ENCODE measurements around the gene ERCC3. TPM values are rescaled to one million over a fixed set of nuclear protein-coding genes. Genes with fewer than 3 reads are reported as not detected.
"Not testable (repeated sequence)": the region's sequence is repeated elsewhere in the genome, so short reads cannot be mapped to it uniquely, and the experiment has no call there.

The ERCC3 gene
- total RNA-seq, 2 donors from 2014 or later: 56.3 to 66.4 TPM

- no peak overlapping the region for H3K4me3 Mint-ChIP-seq
- H3K27me3 Mint-ChIP-seq (ENCODE audit: low read depth): no peaks in the 10 kb centered on the region
- ATAC-seq (replicated peaks in 1 of 2) (no peak), DNase-seq (no peak)
- no peaks in the 10 kb centered on the region for H3K9me3 Mint-ChIP-seq
- no peaks in the 10 kb centered on the region for H3K4me1 Mint-ChIP-seq (ENCODE audit: low read depth)
- H3K27ac Mint-ChIP-seq: no peak overlapping the region
- peaks cover 21 to 44% of the 10 kb centered on the region in 2 donors for H3K36me3 Mint-ChIP-seq (ENCODE audit: insufficient read depth in 2 of 2)
Observed at GRCh38 chr2:127270663-127271062, 23.3 kb downstream of the ERCC3 start.

DNA sequence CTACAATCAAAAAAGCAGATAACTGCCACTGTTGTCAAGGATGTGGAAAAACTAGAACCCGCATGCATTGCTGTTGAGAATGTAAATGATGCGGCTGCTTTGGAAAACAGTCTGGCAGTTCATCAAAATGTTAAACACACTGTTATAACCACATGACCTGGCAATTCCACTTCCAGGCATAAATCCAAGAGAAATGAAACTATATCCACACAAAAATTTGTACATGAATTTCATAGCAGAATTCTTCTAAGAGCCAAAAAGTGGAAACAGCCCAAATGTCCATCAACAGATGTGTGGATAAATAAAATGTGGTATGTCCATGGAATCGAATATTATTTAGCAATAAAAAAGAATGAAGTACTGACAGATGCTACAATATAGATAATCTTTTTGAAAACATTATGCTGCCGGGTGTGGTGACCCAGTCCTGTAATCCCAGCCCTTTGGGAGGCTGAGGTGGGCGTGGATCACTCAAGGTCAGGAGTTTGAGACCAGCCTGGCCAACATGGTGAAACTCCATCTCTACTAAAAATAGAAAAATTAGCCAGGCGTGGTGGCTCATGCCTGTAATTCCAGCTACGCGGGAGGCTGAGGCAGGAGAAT lies 32.0 kb downstream of the ERCC3 start:
- H3K27ac Mint-ChIP-seq: no peak overlapping the region
- DNase-seq (no peak), ATAC-seq (replicated peaks in 1 of 2) (no peak)
- no peaks in the 10 kb centered on the region for H3K27me3 Mint-ChIP-seq (ENCODE audit: low read depth)
- peaks cover 3 to 10% of the 10 kb centered on the region in 2 donors for H3K36me3 Mint-ChIP-seq (ENCODE audit: insufficient read depth in 2 of 2)
- no peaks in the 10 kb centered on the region for H3K4me1 Mint-ChIP-seq (ENCODE audit: low read depth)
- no peak overlapping the region for H3K4me3 Mint-ChIP-seq
- H3K9me3 Mint-ChIP-seq: no peaks in the 10 kb centered on the region

DNA sequence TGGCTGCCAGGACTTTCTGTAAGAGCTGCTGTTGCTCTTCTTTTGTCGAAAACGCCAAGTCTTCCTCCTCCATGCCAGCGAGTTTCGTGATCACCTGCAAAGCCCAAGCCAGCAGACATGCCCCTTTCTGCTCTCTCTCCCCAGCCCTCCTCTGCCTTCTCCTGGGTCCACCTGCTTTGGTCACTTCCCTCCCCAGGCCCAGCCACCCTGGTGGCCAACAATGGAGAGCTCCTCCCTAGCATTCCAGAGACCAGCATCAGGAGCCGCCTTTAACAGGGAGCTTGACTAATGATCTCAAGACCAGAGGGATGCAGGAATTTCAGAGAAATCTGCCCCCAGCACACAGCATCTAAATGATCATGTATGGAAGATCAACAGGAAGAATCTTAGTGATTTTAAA lies 34.6 kb downstream of the ERCC3 start:
- DNase-seq: no peak
- H3K27me3 Mint-ChIP-seq (ENCODE audit: low read depth): no peaks in the 10 kb centered on the region
- H3K4me1 Mint-ChIP-seq (ENCODE audit: low read depth): no peaks in the 10 kb centered on the region
- no peak for ATAC-seq (replicated peaks in 1 of 2)
- no peaks in the 10 kb centered on the region for H3K9me3 Mint-ChIP-seq
- H3K36me3 Mint-ChIP-seq (ENCODE audit: insufficient read depth in 2 of 2): peaks cover 2 to 8% of the 10 kb centered on the region in 2 donors
- H3K27ac Mint-ChIP-seq: no peak overlapping the region
- no peak overlapping the region for H3K4me3 Mint-ChIP-seq

- Mint-ChIP-seq H3K9me3 (no peaks in the 10 kb centered on the region), H3K4me3 (no peak overlapping the region), H3K4me1 (ENCODE audit: low read depth) (no peaks in the 10 kb centered on the region), H3K27me3 (ENCODE audit: low read depth) (no peaks in the 10 kb centered on the region), H3K36me3 (ENCODE audit: insufficient read depth in 2 of 2) (peaks cover 2 to 7% of the 10 kb centered on the region in 2 donors), H3K27ac (no peak overlapping the region)
- no peak for DNase-seq
- no peak for ATAC-seq (replicated peaks in 1 of 2)
Observed at GRCh38 chr2:127256866-127257265, 37.1 kb downstream of the ERCC3 start.

DNA sequence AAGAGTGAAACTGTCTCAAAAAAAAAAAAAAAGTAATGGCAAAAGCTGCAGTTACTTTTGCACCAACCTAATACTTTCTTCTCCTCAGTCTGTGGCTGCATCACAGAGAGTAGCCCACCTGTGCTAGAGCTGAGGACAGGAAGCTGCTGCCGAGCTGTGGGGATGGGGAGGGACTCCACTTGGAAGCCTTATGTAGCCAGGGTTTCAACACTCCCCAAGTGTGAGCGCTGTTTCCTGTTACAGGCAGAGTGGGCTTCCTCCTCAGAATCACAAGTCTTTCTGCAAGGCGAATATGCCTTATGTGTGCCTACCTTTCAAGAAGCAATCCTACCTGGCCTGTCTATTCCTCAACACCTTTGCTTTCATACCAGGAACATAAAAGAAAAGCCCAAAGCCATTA lies 37.6 kb downstream of the ERCC3 start:
- ATAC-seq (replicated peaks in 1 of 2) (no peak), DNase-seq (no peak)
- Mint-ChIP-seq H3K4me3 (no peak overlapping the region), H3K27ac (no peak overlapping the region), H3K36me3 (ENCODE audit: insufficient read depth in 2 of 2) (peaks cover 2 to 7% of the 10 kb centered on the region in 2 donors), H3K27me3 (ENCODE audit: low read depth) (no peaks in the 10 kb centered on the region), H3K9me3 (no peaks in the 10 kb centered on the region), H3K4me1 (ENCODE audit: low read depth) (no peaks in the 10 kb centered on the region)

- H3K27ac Mint-ChIP-seq: no peak overlapping the region
- no peaks in the 10 kb centered on the region for H3K9me3 Mint-ChIP-seq
- H3K4me3 Mint-ChIP-seq: no peak overlapping the region
- DNase-seq: no peak
- H3K36me3 Mint-ChIP-seq (ENCODE audit: insufficient read depth in 2 of 2): peaks cover 2 to 7% of the 10 kb centered on the region in 2 donors
- ATAC-seq (replicated peaks in 1 of 2): no peak
- H3K27me3 Mint-ChIP-seq (ENCODE audit: low read depth): no peaks in the 10 kb centered on the region
- no peaks in the 10 kb centered on the region for H3K4me1 Mint-ChIP-seq (ENCODE audit: low read depth)
Observed at GRCh38 chr2:127255721-127256120, 38.2 kb downstream of the ERCC3 start.

- Mint-ChIP-seq H3K4me3 (no peak overlapping the region), H3K27me3 (ENCODE audit: low read depth) (no peaks in the 10 kb centered on the region), H3K36me3 (ENCODE audit: insufficient read depth in 2 of 2) (peaks cover 2 to 7% of the 10 kb centered on the region in 2 donors), H3K4me1 (ENCODE audit: low read depth) (no peaks in the 10 kb centered on the region), H3K9me3 (no peaks in the 10 kb centered on the region), H3K27ac (no peak overlapping the region)
- DNase-seq (no peak), ATAC-seq (replicated peaks in 1 of 2) (no peak)
Observed at GRCh38 chr2:127255146-127255545, 38.8 kb downstream of the ERCC3 start.

GRCh38 chr2:127254386-127254981 lies 39.5 kb downstream of the ERCC3 start:
- Mint-ChIP-seq H3K4me3 (no peak overlapping the region), H3K36me3 (ENCODE audit: insufficient read depth in 2 of 2) (peaks cover 2 to 7% of the 10 kb centered on the region in 2 donors), H3K27ac (no peak overlapping the region), H3K27me3 (ENCODE audit: low read depth) (no peaks in the 10 kb centered on the region), H3K9me3 (no peaks in the 10 kb centered on the region), H3K4me1 (ENCODE audit: low read depth) (no peaks in the 10 kb centered on the region)
- ATAC-seq (replicated peaks in 1 of 2) (no peak), DNase-seq (no peak)

DNA sequence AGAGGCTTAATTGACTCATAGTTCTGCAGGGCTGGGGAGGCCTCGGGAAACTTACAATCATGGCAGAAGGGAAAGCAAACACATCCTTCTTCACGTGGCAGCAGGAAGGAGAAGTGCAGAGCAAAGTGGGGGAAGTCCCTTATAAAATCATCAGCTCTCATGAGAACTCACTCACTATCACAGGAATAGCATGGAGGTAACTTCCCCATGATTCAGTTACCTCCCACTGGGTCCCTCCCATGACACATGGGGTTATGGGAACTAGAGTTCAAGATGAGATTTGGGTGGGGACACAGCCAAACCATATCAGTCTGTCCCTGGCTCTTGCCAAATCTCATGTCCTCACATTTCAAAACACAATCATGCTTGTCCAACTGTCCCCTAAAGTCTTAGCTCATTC lies 52.8 kb downstream of the ERCC3 start:
- not testable (repeated sequence) for H3K4me3 Mint-ChIP-seq; ATAC-seq (replicated peaks in 1 of 2)
- H3K36me3 Mint-ChIP-seq (ENCODE audit: insufficient read depth in 2 of 2): peaks cover 4 to 16% of the 10 kb centered on the region in 2 donors

DNA sequence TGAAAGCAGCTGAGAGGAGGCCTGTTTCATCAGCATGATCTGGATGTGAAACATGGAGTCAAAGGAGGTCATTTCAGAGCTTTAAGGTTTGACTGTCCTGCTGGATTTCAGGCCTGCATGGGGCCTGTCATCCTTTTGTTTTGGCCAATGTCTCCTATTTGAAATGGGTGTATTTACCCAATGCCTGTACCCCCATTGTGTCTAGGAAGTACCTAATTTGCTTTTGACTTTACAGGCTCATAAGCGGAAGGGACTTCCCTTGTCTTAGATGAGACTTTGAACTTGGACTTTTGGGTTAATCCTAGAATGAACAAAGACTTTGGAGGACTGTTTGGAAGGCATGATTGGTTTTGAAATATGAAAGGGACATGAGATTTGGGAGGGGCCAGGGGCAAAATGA lies 54.5 kb downstream of the ERCC3 start:
- no peak for DNase-seq
- Mint-ChIP-seq H3K4me1 (ENCODE audit: low read depth) (no peaks in the 10 kb centered on the region), H3K27ac (no peak overlapping the region), H3K27me3 (ENCODE audit: low read depth) (no peaks in the 10 kb centered on the region), H3K9me3 (peaks cover 13 to 15% of the 10 kb centered on the region in 2 donors), H3K4me3 (no peak overlapping the region), H3K36me3 (ENCODE audit: insufficient read depth in 2 of 2) (peaks cover 4 to 16% of the 10 kb centered on the region in 2 donors)
- ATAC-seq (replicated peaks in 1 of 2): no peak

More for the DNA sequence above, 52.8 kb downstream of the ERCC3 start:
- H3K9me3 Mint-ChIP-seq: peaks cover 13 to 15% of the 10 kb centered on the region in 2 donors
- H3K27me3 Mint-ChIP-seq (ENCODE audit: low read depth); DNase-seq; H3K27ac Mint-ChIP-seq; H3K4me1 Mint-ChIP-seq (ENCODE audit: low read depth): not testable (repeated sequence)

GRCh38 chr2:127237768-127238167 lies 56.2 kb downstream of the ERCC3 start:
- Mint-ChIP-seq H3K9me3 (peaks cover 13 to 15% of the 10 kb centered on the region in 2 donors), H3K36me3 (ENCODE audit: insufficient read depth in 2 of 2) (peaks cover 4 to 16% of the 10 kb centered on the region in 2 donors)
- not testable (repeated sequence) for DNase-seq; H3K27ac Mint-ChIP-seq; H3K27me3 Mint-ChIP-seq (ENCODE audit: low read depth); H3K4me1 Mint-ChIP-seq (ENCODE audit: low read depth); H3K4me3 Mint-ChIP-seq; ATAC-seq (replicated peaks in 1 of 2)

DNA sequence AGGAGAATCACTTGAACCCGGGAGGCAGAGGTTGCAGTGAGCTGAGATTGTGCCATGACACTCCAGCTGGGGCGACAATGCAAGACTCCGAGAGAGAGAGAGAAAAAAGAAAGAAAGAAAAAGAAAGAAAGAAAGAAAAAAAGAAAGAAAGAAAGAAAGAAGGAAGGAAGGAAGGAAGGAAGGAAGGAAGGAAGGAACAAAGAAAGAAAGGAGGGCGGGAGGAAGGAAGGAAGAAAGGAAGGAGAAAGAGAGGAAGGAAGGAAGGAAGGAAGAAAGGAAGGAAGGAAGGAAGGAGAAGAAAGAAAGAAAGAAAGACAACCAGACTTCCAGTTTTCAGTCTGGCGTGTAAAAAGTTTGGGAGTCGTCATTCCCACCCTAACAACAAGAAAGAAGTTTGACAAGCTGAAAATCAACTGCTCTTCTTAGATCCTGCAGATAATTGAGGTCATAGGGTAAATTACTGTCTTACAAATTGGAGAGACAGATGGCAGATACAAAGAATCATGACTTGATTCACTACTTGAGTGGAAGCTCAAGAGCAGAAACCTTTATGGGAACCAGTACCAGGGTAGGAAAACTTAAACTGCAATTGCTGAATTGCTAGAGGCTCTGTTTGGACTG lies 58.8 kb downstream of the ERCC3 start:
- DNase-seq (no peak), ATAC-seq (replicated peaks in 1 of 2) (no peak)
- Mint-ChIP-seq H3K27ac (no peak overlapping the region), H3K9me3 (peaks cover 6 to 7% of the 10 kb centered on the region in 2 donors), H3K36me3 (ENCODE audit: insufficient read depth in 2 of 2) (peaks cover 0 to 10% of the 10 kb centered on the region in 2 donors), H3K27me3 (ENCODE audit: low read depth) (no peaks in the 10 kb centered on the region), H3K4me1 (ENCODE audit: low read depth) (no peaks in the 10 kb centered on the region), H3K4me3 (no peak overlapping the region)

- H3K9me3 Mint-ChIP-seq: peaks cover 7 to 8% of the 10 kb centered on the region in 2 donors
- no peak overlapping the region for H3K27ac Mint-ChIP-seq
- DNase-seq (no peak), ATAC-seq (replicated peaks in 1 of 2) (no peak)
- H3K36me3 Mint-ChIP-seq (ENCODE audit: insufficient read depth in 2 of 2): peaks cover 3 to 7% of the 10 kb centered on the region in 2 donors
- no peaks in the 10 kb centered on the region for H3K27me3 Mint-ChIP-seq (ENCODE audit: low read depth)
- no peak overlapping the region for H3K4me3 Mint-ChIP-seq
- H3K4me1 Mint-ChIP-seq (ENCODE audit: low read depth): no peaks in the 10 kb centered on the region
Observed at GRCh38 chr2:127233710-127234109, 60.2 kb downstream of the ERCC3 start.
